Measurements from ENCODE around the gene MTA2. TPM values are rescaled to one million over a fixed set of nuclear protein-coding genes. Genes with fewer than 3 reads are reported as not detected.
"Not testable (repeated sequence)": the region's sequence is repeated elsewhere in the genome, so short reads cannot be mapped to it uniquely, and the experiment has no call there.

The MTA2 gene
- total and polyA plus RNA-seq, 2 of the 8 experiments (the other 6 are each of a cell fraction or from before 2014, with no cell fraction given): 25.7 to 114 TPM

DNA sequence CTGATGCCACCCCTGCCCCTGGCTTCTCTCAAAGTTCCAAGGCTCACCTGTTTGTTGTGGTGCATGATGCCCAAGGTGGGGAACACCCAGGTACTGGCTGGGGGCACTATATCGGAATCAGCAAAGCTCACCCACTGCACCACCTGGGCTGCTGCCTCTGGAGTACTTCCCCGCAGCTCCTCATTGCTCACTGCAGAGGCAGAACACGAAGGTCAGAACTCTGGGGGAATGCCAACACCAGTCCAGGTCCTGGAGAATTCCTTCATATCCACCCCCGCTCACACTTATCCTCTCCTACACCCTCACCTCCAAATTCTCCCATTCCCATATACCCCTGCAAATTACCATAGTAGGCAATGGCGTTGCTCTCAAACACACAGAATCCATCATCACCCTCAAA lies 30.2 kb downstream of the MTA2 start:
- not testable (repeated sequence) for H2BK120ac ChIP-seq (replicated peaks; ENCODE audit: low read depth, low read length); H4K5ac ChIP-seq (ENCODE audit: insufficient read length, low read depth, low read length); H3K4ac ChIP-seq (replicated peaks; ENCODE audit: insufficient read length, low read depth, low read length); H2AK5ac ChIP-seq (ENCODE audit: low read depth, low read length); H3K27me3 ChIP-seq (replicated peaks in 1 of 4; ENCODE audit: control insufficient read depth in 3 of 4, extremely low read depth in 1 of 4, insufficient read depth in 3 of 4, low read length in 3 of 4); H3K27ac ChIP-seq (ENCODE audit: low read depth, low read length); H3K18ac ChIP-seq (ENCODE audit: extremely low read depth, low read length); DNase-seq (ENCODE audit: low read depth in 1 of 2, low spot score in 2 of 2); H2BK12ac ChIP-seq (ENCODE audit: low read depth, low read length); H4K91ac ChIP-seq (replicated peaks; ENCODE audit: insufficient read length, low read length); H2BK20ac ChIP-seq (ENCODE audit: low read length); H4K8ac ChIP-seq (ENCODE audit: extremely low read depth, insufficient read depth, low read length); FAIRE-seq; H3K56ac ChIP-seq (replicated peaks; ENCODE audit: insufficient read length, low read depth, low read length); H3K9me3 ChIP-seq (ENCODE audit: insufficient read depth in 2 of 2, low read depth in 1 of 2, low read length in 1 of 2); H3K14ac ChIP-seq (ENCODE audit: insufficient read length); H3K23ac ChIP-seq (ENCODE audit: insufficient read length); H3K79me1 ChIP-seq (ENCODE audit: low read depth, low read length); H3K9ac ChIP-seq (replicated peaks in 1 of 4; ENCODE audit: extremely low read depth in 1 of 4, low read depth in 3 of 4, low read length in 3 of 4); H2BK15ac ChIP-seq (ENCODE audit: low read length); H2AFZ ChIP-seq (ENCODE audit: low read length); H2BK5ac ChIP-seq (ENCODE audit: low read depth, low read length)
- Histone ChIP-seq H3K23me2 (ENCODE audit: low read depth, low read length) (peaks cover 13% of the 10 kb centered on the region), H3K36me3 (ENCODE audit: control insufficient read depth in 2 of 4, insufficient read depth in 4 of 4, low read length in 3 of 4) (peaks cover 35 to 67% (median 54%) of the 10 kb centered on the region in 4 experiments), H3K79me2 (ENCODE audit: control insufficient read depth in 1 of 2, insufficient read depth in 2 of 2, low read length in 2 of 2) (peaks cover 0 to 55% of the 10 kb centered on the region in 2 experiments), H4K20me1 (replicated peaks in 1 of 2; ENCODE audit: control insufficient read depth in 1 of 2, insufficient read depth in 2 of 2, low read length in 2 of 2) (peaks cover 4 to 24% of the 10 kb centered on the region in 2 experiments), H3K4me1 (replicated peaks in 1 of 4; ENCODE audit: control insufficient read depth in 3 of 4, insufficient read depth in 4 of 4, low read length in 3 of 4) (peaks cover 0 to 11% (median 7%) of the 10 kb centered on the region in 4 experiments; a peak in 4 of 7 replicates), H3K4me3 (ENCODE audit: extremely low read depth in 1 of 4, insufficient read depth in 2 of 4, low read depth in 3 of 4, low read length in 4 of 4) (peak overlapping the region in 1 of 4 experiments; percentile 90; a peak in 2 of 8 replicates), H3K4me2 (ENCODE audit: insufficient read depth in 1 of 2, low read depth in 2 of 2, low read length in 2 of 2) (peak overlapping the region; percentile 73 to 85; a peak in 1 of 4 replicates)
- 95 to 100% methylated on average over 1 to 5 of the region's 5 CpGs for WGBS, 2 experiments (ENCODE audit: extremely low coverage in 1 of 2, insufficient coverage in 1 of 2, insufficient read length in 1 of 2, insufficient replicate concordance in 2 of 2, low coverage in 1 of 2, low lambda C conversion rate in 2 of 2, missing lambda C conversion rate in 1 of 2)
- POLR2A ChIA-PET (ENCODE audit: partially characterized antibody): interaction anchor here (0.8 to 20.7 kb wide), 4 partner anchors 14 to 147 kb away, joined by 3 to 336 read pairs (median 86); partner anchors contain the start of gene TUT1
- CTCF ChIA-PET (ENCODE audit: partially characterized antibody): interaction anchor here (0.5 to 4.5 kb wide), 4 partner anchors 12 to 602 kb away, joined by 3 to 22 read pairs (median 6); no protein-coding TSS in a partner anchor

All from H1 (cell line).